K562 (cell line): ENCODE measurements around the gene RUSC2. TPM values are rescaled to one million over a fixed set of nuclear protein-coding genes. Genes with fewer than 3 reads are reported as not detected.
"Not testable (repeated sequence)": the region's sequence is repeated elsewhere in the genome, so short reads cannot be mapped to it uniquely, and the experiment has no call there.

ENCODE experiments used
- ATAC-seq: fragments of 200-7000 bp; cut with Tn5 transposase; 3 replicates; pipeline ENCODE4 v1.9.1; 2020; ENCODE audit warnings: moderate library complexity
- BruUV-seq: library from RNA; stranded (reverse); fragments of 400-500 nt; replicated peaks from 2 replicates; lab custom pipeline; 2021; lab: Mats Ljungman, UMichigan
- CTCF ChIA-PET: fragments of 300-600 bp; formaldehyde crosslinking; extraction: SDS; loops from one replicate; lab custom pipeline; 2021; ENCODE audit warnings: low intra/inter-chr PET ratio; lab: Yijun Ruan, JAX
- POLR2A ChIA-PET: fragments of 300-600, 350-650 bp; sonication (Branson Sonifier 250); formaldehyde crosslinking; extraction: SDS; loops from one replicate; lab custom pipeline; 2021; ENCODE audit warnings: antibody characterized with exemption, inconsistent platforms; lab: Yijun Ruan, JAX
- DNase-seq, 4 experiments: peaks; one replicate each; pipeline versions ENCODE4 v3.0.0 to v3.0.0-alpha.2; 2011 to 2018; ENCODE audit warnings: low spot score in 3 of 4, mixed read lengths in 3 of 4; ENCODE audit errors: extremely low read depth in 1 of 4
- FAIRE-seq: peaks from 2 replicates; lab custom pipeline; 2011; peaks lifted over from hg19 to GRCh38; lab: Jason Lieb, UNC
- H2AFZ ChIP-seq: 2 replicates; pipeline ENCODE4 v1.6.0; 2011; ENCODE audit warnings: low read depth, low read length, control low read depth, inconsistent platforms
- H3K27ac ChIP-seq: fragments of 200-600 bp; 3 replicates; pipeline ENCODE4 v1.8.0; 2011; ENCODE audit warnings: low read depth, mild to moderate bottlenecking, control low read depth, inconsistent platforms, low read length, moderate library complexity, mixed read lengths; ENCODE audit errors: extremely low read depth
- H3K27me3 ChIP-seq, 2 experiments: fragments of 300-600 bp in 1 of 2; 2 replicates in 1 of 2; 3 replicates in 1 of 2; pipeline versions ENCODE4 v1.6.0 to v1.8.0; 2011; ENCODE audit warnings: inconsistent platforms in 2 of 2, low read length in 2 of 2, mild to moderate bottlenecking in 1 of 2, mixed read lengths in 1 of 2, moderate library complexity in 1 of 2; ENCODE audit not compliant: control insufficient read depth in 2 of 2, insufficient read depth in 2 of 2
- H3K36me3 ChIP-seq: fragments of 300-600 bp; 3 replicates; pipeline ENCODE4 v1.8.0; 2011; ENCODE audit warnings: mild to moderate bottlenecking, low read length, inconsistent platforms; ENCODE audit not compliant: control insufficient read depth, insufficient read depth
- H3K4me1 ChIP-seq, 2 experiments: fragments of 200-600 bp in 1 of 2; replicated peaks in 1 of 2; 2 replicates in 1 of 2; 3 replicates in 1 of 2; pipeline versions ENCODE4 v1.5.1 to v1.8.0; 2011; ENCODE audit warnings: inconsistent platforms in 2 of 2, low read length in 2 of 2, mild to moderate bottlenecking in 1 of 2, mixed read lengths in 1 of 2, moderate library complexity in 1 of 2; ENCODE audit not compliant: control insufficient read depth in 2 of 2, insufficient read depth in 2 of 2
- H3K4me2 ChIP-seq: 2 replicates; pipeline ENCODE4 v1.6.1; 2011; ENCODE audit warnings: low read length, control low read depth, inconsistent platforms, mixed read lengths; ENCODE audit not compliant: insufficient read depth
- H3K4me3 ChIP-seq: fragments of 200-600 bp; sonication (generic), shearing (Covaris generic); 2 replicates; pipeline ENCODE4 v1.5.1; 2016; ENCODE audit warnings: control low read depth, inconsistent platforms
- H3K79me2 ChIP-seq: fragments of 200-600 bp; 3 replicates; pipeline ENCODE4 v1.8.0; 2011; ENCODE audit warnings: low read length, inconsistent platforms; ENCODE audit not compliant: control insufficient read depth, insufficient read depth
- H3K9ac ChIP-seq, 2 experiments: 2 replicates each; pipeline versions ENCODE4 v1.6.0 to v1.6.1; 2011; ENCODE audit warnings: low read depth in 2 of 2, low read length in 2 of 2, control low read depth in 1 of 2, inconsistent platforms in 1 of 2, mild to moderate bottlenecking in 1 of 2, mixed read lengths in 1 of 2; ENCODE audit not compliant: insufficient read depth in 1 of 2
- H3K9me1 ChIP-seq: one replicate; pipeline ENCODE4 v1.6.0; 2011; ENCODE audit warnings: inconsistent platforms, mild to moderate bottlenecking, low read length, moderate library complexity; ENCODE audit not compliant: control insufficient read depth, insufficient read depth
- H3K9me3 ChIP-seq: replicated peaks from 2 replicates; pipeline ENCODE4 v1.5.1; 2011; ENCODE audit warnings: low read depth, low read length, inconsistent platforms; ENCODE audit not compliant: control insufficient read depth, insufficient read depth
- H4K20me1 ChIP-seq: replicated peaks from 2 replicates; pipeline ENCODE4 v1.6.1; 2011; ENCODE audit warnings: low read length, inconsistent platforms, mixed read lengths; ENCODE audit not compliant: control insufficient read depth, insufficient read depth
- CEBPB ChIP-seq: fragments of 450-650 bp; IDR thresholded peaks from 2 replicates; pipeline ENCODE4 v1.6.1; 2016; ENCODE audit warnings: missing genetic modification characterization, missing compliant biosample characterization
- CEBPG ChIP-seq, 3 experiments: fragments of 200-800 bp in 1 of 3; sonication (Bioruptor generic) in 1 of 3; sonication (generic) in 1 of 3; formaldehyde crosslinking in 1 of 3; IDR thresholded peaks in 2 of 3; conservative IDR thresholded peaks in 1 of 3; 2 replicates each; pipeline versions ENCODE4 v1.6.1 to v1.8.0; 2016 to 2022; ENCODE audit warnings: missing compliant biosample characterization in 2 of 3, missing genetic modification characterization in 2 of 3, mild to moderate bottlenecking in 1 of 3, missing genetic modification reagents in 1 of 3
- OTX1 ChIP-seq: fragments of 450-650 bp; formaldehyde crosslinking; IDR thresholded peaks from 2 replicates; pipeline ENCODE4 v1.4.0; 2022; ENCODE audit warnings: mild to moderate bottlenecking
- WGBS: fragments of 100-300 bp; shearing (Covaris generic); methylation state at CpG from one replicate; pipeline ENCODE4 v1.1.6; 2016; ENCODE audit warnings: low coverage, mixed read lengths; ENCODE audit not compliant: insufficient coverage; ENCODE audit errors: missing lambda C conversion rate; 5-methylcytosine and 5-hydroxymethylcytosine counted together
- in situ Hi-C: fragments of 300-500 bp; cut with MboI; formaldehyde crosslinking; loops from 4 replicates; pipeline ENCODE4 v1.15.0; 2018; ENCODE audit warnings: inconsistent platforms, mixed read lengths
- intact Hi-C: fragments of 100-400 bp; cut with micrococcal nuclease; formaldehyde crosslinking; loops from 2 replicates; pipeline ENCODE4 v1.14.2; 2022
- polyA plus RNA-seq, 8 experiments: library from polyadenylated mRNA; depleted of rRNA in 4 of 8; stranded (reverse) in 5 of 8; unstranded in 3 of 8; fragments of >200 nt; fragmentation: Nextera tagmentation in 2 of 8; fragmentation: Illumina TruSeq in 1 of 8; extraction: Ambion mirVana in 2 of 8; extraction: Trizol in 1 of 8; gene quantifications; 2 replicates each; pipeline versions ENCODE4 v1.2.1 to v1.2.3, GENCODE V29; 2011 to 2014; ENCODE audit warnings: inconsistent platforms in 1 of 8, missing spikeins in 1 of 8
- total RNA-seq, 7 experiments: library from RNA; depleted of rRNA in 6 of 7; stranded (reverse); fragments of >200 nt in 6 of 7; fragmentation: Illumina TruSeq in 2 of 7; extraction: Trizol in 2 of 7; gene quantifications; 2 replicates each; pipeline versions ENCODE4 v1.2.1 to v1.2.3, GENCODE V29; 2011 to 2021; ENCODE audit warnings: low replicate concordance in 1 of 7
- TF ChIP-seq, protein P1 (sequence below), 2 experiments: fragments of 450-650 bp in 1 of 2; sonication (generic) in 1 of 2; formaldehyde crosslinking in 1 of 2; IDR thresholded peaks; 2 replicates each; pipeline versions ENCODE4 v1.7.1 to v1.9.0; 2016 to 2022; ENCODE audit warnings: inconsistent platforms in 1 of 2, mild to moderate bottlenecking in 1 of 2, missing genetic modification reagents in 1 of 2

The RUSC2 gene
- total and polyA plus RNA-seq, 9 of the 15 experiments (the other 6 are each of a cell fraction or from before 2014, with no cell fraction given): 0.08 to 12.8 (median 3.1) TPM

- BruUV-seq, in situ Hi-C loops: not testable (repeated sequence)
Measured at GRCh38 chr9:35523556-35523955, 33.6 kb downstream of the RUSC2 start.

DNA sequence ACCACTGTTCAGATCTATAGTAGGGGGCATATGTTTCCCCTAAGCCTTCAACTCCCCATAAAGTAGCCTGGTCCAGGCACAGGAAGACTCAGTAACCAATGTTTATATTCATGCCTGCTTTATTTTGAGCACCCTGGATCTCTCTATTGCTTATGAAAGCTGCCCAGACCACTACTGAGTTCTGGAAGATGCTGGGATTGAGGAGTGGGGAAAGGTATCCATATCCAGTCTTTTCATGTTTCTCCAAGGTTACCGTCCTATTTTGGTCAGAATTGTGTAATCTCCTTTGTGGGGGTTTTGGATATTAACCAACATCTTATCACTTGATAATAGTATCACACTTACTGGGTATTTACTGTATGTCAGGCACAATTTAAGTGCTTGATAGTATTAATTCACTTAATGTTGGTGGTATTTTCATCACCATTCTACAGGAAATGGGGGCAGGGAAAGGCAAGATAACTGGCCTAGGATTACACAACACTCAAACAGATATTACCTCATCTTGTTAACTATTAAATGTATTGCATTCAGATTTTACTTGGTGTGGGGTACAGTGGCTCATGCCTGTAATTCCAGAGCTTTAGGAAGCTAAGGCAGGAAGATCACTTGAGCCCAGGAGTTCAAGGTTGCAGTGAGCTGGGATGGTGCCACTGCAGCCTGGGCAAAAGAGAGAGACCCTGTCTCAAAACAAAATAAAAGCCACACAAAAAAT, 36.3 kb downstream of the RUSC2 start:
- ATAC-seq: no peak
- H3K36me3 ChIP-seq: no peaks in the 10 kb centered on the region
- BruUV-seq: no TSS peak
- intact Hi-C loops: no loop called here
- no peak overlapping the region for H3K9ac ChIP-seq
- 50% methylated on average over 1 of the region's 1 CpG for WGBS
- ChIA-PET CTCF (no interaction called here), POLR2A (interaction anchor here (0.5 kb wide), 1 partner anchor 582 kb away, joined by 3 read pairs; no protein-coding TSS in a partner anchor)
- in situ Hi-C loops: no loop called here
- no peak overlapping the region for H3K27ac ChIP-seq
- no peaks in the 10 kb centered on the region for H3K9me1 ChIP-seq
- no peaks in the 10 kb centered on the region for H3K9me3 ChIP-seq
- no peak for FAIRE-seq
- no peaks in the 10 kb centered on the region for H3K27me3 ChIP-seq
- H3K79me2 ChIP-seq: no peaks in the 10 kb centered on the region; the same call in 2 of the 3 replicates
- no peak for DNase-seq
- no peak overlapping the region for H3K4me2 ChIP-seq
- H4K20me1 ChIP-seq: no peaks in the 10 kb centered on the region
- no peak overlapping the region for H3K4me3 ChIP-seq
- no peaks in the 10 kb centered on the region; a peak in 2 of 5 replicates for H3K4me1 ChIP-seq
- no peak overlapping the region for H2AFZ ChIP-seq
- TF ChIP-seq OTX1 (CRISPR knock-in tag) (no peak), CEBPB (tag) (peak; percentile 89), CEBPG (CRISPR knock-in tag; IDR thresholded peaks at IDR 0.05) (no peak), CEBPG (tag; conservative IDR thresholded peaks at IDR 0.05 in 1 of 2, IDR thresholded peaks at IDR 0.05 in 1 of 2) (peak; percentile 76 to 81)
- TF ChIP-seq, protein P1, sequence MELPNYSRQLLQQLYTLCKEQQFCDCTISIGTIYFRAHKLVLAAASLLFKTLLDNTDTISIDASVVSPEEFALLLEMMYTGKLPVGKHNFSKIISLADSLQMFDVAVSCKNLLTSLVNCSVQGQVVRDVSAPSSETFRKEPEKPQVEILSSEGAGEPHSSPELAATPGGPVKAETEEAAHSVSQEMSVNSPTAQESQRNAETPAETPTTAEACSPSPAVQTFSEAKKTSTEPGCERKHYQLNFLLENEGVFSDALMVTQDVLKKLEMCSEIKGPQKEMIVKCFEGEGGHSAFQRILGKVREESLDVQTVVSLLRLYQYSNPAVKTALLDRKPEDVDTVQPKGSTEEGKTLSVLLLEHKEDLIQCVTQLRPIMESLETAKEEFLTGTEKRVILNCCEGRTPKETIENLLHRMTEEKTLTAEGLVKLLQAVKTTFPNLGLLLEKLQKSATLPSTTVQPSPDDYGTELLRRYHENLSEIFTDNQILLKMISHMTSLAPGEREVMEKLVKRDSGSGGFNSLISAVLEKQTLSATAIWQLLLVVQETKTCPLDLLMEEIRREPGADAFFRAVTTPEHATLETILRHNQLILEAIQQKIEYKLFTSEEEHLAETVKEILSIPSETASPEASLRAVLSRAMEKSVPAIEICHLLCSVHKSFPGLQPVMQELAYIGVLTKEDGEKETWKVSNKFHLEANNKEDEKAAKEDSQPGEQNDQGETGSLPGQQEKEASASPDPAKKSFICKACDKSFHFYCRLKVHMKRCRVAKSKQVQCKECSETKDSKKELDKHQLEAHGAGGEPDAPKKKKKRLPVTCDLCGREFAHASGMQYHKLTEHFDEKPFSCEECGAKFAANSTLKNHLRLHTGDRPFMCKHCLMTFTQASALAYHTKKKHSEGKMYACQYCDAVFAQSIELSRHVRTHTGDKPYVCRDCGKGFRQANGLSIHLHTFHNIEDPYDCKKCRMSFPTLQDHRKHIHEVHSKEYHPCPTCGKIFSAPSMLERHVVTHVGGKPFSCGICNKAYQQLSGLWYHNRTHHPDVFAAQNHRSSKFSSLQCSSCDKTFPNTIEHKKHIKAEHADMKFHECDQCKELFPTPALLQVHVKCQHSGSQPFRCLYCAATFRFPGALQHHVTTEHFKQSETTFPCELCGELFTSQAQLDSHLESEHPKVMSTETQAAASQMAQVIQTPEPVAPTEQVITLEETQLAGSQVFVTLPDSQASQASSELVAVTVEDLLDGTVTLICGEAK (IDR thresholded peaks at IDR 0.05): no peak
- TF ChIP-seq, protein P1 (CRISPR knock-in tag; IDR thresholded peaks at IDR 0.05): no peak

More at GRCh38 chr9:35523556-35523955, 33.6 kb downstream of the RUSC2 start:
- CTCF ChIA-PET, H3K4me1 ChIP-seq, H3K9me3 ChIP-seq, H3K27ac ChIP-seq, H3K9me1 ChIP-seq, DNase-seq, intact Hi-C loops, ATAC-seq, H3K27me3 ChIP-seq, H3K9ac ChIP-seq, POLR2A ChIA-PET, H3K79me2 ChIP-seq, H3K36me3 ChIP-seq, FAIRE-seq, H3K4me2 ChIP-seq, H2AFZ ChIP-seq, H4K20me1 ChIP-seq, H3K4me3 ChIP-seq: not testable (repeated sequence)
